Endometrial microvascular endothelial cells (primary cell): Measurements from ENCODE around the gene TBC1D23. TPM values are rescaled to one million over a fixed set of nuclear protein-coding genes. Genes with fewer than 3 reads are reported as not detected.
"Not testable (repeated sequence)": the region's sequence is repeated elsewhere in the genome, so short reads cannot be mapped to it uniquely, and the experiment has no call there.

Experiments
- in situ Hi-C: cut with HindIII; loops from 2 replicates; pipeline ENCODE4 v1.10.0; 2017; ENCODE audit warnings: low sequenced_read_pairs, low pct_unique_long_range_greater_than_20kb; ENCODE audit errors: inconsistent ontology term
- total RNA-seq: library from RNA; depleted of rRNA; stranded (reverse); fragments of >200 nt; gene quantifications from one replicate; pipeline ENCODE4 v1.2.3, GENCODE V29; 2015; ENCODE audit errors: inconsistent ontology term

The TBC1D23 gene
- total RNA-seq, 1 donor from 2014 or later, result 30.3 TPM

DNA sequence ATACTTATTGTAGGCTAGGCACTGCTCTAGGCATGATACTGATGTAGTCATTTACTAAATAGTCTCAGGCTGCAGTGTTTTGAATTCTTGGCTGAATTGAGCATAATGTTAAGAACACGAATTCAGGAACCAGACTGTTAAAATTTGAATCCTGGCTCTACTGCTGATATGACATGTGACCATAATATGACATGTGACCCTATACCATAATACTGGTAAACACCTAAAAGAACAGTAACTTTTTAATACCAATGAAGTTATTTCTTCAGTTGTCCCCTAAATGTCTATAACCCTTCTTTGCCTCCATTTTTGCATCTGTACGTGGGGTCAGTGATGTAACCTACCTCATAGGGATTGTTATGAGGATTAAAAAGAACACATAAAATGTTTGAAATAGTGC is 18.1 kb downstream of the TBC1D23 start:
- in situ Hi-C loops, result no loop called here

DNA sequence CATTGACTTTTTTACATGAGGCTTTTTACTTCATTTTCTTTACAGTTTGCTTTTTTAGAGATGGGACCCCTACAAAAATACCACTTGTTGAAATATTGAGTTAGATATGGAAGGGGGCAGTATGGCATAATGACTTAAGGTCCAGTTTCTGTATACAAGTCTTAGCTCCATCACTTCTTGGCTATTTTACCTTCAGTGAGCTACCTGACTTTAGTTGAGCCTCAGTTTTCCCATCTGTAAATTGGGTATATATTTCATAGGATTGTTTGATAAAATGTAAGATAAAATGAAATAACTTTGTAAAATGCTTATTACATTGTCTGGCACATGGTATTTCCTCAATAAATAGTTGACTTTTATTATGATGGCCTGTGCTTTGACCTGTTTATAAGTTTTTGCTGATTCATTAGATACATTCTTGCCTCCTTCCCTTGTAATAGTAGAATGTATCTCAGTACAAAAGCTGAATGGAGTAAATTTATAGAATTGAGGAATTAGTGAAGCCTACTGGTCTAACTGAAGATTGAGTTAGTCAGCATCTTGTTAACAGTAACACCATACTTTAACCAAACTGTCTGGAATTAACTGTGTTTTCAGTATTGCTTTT is 27.6 kb downstream of the TBC1D23 start:
- in situ Hi-C loops, result no loop called here

DNA sequence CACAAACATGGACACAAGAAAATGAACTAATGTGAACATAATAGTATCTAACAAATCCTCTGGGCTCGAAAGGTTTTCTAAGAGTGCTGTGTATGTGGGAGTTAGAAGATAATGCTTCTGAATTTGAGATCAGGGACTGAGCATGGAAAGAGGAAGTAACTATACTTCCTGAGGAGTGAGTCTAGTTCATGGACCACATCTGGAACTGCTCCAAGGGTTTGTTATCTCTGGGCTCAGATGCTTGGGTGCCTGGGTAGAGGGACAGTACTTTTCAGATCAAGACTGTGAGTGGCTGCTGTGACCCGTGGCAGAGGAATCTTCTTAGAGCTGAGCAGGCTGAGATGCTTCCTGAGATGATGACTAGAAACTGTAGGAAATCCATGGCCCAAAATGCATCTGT is 28.5 kb downstream of the TBC1D23 start:
- in situ Hi-C loops, result no loop called here

DNA sequence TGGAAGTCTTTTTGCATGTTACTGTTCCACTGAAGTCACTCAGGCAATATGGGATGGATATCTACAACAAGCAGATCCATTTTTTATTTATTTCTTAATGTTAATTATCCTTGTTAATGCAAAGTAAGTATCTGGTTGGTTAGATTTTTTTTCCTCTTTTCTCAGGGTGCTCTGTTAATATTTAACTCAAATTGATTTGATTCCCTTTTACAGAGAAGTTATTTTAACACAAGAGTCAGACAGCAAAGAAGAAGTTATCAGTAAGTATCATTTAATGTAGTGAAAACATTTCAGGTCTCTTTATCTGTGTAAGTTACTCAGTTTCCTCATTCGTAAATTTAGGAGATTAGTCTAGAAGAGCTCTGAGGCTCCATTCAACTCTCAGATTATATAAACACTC is 34.3 kb downstream of the TBC1D23 start:
- in situ Hi-C loops, result no loop called here

DNA sequence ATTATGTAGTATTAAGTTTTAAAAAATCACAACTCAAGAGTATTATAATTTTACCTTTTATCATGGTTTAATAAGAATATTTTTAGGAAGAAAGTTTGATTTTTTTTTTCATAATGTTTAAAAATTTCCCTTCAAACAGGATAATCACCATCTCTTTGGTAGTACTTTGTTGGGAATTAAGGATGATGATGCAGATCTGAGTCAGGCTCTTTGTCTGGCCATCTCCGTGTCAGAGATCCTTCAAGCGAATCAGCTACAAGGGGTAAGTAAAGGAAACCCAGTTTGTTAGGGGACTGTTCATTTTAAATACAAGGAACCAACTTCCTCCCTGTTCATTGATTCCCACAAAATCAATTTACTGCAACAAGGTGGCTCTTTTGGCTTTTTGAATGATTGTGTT is 37.0 kb downstream of the TBC1D23 start:
- in situ Hi-C loops, result no loop called here

DNA sequence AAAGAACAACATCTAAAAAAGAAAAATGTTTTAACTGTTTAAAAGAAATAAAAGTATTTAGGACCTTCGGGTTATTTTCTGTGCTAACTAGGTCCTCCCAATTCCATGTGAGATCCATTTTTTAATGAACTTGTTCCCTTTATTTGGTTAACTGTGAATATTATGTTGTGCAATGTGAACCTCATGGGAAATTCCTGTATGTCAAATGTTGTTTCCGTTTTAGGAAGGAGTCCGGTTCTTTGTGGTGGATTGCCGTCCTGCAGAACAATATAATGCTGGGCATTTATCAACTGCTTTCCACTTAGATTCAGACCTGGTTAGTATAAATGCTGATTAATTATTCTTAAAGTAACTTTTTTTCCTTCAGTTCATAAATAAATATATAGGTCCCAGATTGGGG is 38.2 kb downstream of the TBC1D23 start:
- in situ Hi-C loops, result no loop called here

DNA sequence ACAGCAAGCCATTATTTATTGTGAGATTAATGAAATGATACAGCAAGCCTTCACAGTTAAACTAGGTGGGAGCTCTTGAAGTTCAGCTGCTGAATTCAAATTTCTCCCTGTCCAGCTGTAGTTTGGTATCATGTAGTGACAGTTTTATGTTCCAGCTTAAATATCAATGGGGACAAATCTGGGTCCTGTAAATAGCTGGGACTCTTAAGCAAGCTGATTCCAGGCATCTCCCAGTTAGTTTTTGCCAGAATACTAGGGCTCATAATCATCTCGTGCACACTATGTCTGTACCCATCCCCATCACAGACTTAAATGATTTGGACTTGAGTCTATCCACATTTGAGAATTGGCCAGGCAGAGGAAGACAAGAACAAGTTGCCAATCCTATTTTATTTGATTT is 45.9 kb downstream of the TBC1D23 start:
- in situ Hi-C loops, result no loop called here

DNA sequence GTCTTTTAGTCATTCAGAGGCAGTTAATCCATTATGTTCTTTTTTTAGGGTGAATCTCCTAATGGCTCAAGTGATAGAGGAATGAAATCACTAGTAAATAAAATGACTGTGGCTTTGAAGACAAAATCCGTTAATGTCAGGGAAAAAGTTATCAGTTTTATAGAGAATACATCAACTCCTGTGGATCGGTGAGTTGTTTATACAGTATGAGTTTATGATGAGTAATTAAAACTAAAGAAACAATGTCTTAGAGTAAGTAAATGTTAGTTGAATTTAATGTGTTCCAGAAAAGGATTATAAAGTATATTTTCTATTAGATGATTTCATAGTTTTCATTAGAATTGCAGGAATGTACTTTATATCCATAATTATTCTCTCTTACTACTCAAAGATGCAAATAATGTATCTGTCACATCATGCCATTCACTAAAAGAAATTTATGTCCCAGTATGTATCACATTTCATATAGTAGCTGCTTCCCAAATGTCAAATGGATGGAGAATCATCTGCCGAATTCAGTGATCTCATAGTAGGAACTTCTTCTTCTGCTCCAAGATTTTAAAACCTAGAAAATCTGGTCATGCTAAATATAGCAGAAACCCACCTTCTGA is 49.7 kb downstream of the TBC1D23 start:
- in situ Hi-C loops, result no loop called here

DNA sequence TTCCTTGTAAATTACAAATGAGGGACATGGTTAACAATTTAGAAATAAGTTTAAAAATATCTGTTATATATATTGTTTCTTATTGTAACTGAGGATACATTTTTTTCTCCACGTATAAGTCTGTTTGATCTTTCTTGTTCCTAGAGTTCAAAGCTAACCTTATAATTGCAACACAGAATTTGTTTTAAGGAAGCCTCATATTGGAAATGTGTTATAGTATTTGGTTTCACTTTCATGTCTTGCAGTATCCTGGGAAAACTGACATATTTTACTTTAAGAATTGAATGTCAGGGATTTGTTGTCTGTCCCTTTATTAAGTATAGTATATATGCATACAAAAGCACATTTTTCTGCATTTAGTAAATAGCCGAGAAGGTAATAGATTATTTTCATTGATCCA is 50.2 kb downstream of the TBC1D23 start:
- in situ Hi-C loops, result no loop called here

DNA sequence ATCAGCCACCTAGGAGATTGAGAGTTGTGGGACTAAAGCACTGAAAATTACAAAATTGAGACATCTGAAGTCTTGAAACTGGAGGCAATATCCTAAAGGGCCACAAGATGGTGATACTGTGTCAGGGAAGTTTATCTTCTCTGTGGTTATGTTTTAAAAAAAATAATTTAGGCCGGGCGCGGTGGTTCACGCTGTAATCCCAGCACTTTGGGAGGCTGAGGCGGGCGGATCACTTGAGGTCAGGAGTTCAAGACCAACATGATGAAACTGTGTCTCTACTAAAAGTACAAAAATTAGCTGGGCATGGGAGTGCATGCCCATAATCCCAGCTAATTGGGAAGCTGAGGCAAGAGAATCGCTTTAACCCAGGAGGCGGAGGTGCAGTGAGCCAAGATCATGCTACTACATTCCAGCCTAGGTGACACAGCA is 55.9 kb downstream of the TBC1D23 start:
- in situ Hi-C loops, result no loop called here

DNA sequence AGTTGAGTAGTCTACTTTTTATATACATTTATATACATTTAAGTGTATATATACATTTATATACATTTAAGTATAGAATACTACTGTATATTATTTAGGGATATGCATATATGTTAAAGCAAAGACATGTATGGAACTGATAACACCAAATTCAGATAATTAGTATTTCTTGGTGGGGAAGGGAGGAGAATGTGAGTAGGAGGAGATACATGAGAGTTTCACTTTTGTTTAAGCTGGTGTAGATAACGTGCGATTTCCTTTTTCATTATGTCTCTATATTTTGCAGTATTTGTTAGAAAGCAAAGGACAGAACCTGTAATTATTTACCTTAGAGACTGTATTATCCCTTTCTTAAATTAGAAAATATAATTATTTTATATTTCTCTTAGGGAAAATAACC is 57.1 kb downstream of the TBC1D23 start:
- in situ Hi-C loops, result no loop called here

DNA sequence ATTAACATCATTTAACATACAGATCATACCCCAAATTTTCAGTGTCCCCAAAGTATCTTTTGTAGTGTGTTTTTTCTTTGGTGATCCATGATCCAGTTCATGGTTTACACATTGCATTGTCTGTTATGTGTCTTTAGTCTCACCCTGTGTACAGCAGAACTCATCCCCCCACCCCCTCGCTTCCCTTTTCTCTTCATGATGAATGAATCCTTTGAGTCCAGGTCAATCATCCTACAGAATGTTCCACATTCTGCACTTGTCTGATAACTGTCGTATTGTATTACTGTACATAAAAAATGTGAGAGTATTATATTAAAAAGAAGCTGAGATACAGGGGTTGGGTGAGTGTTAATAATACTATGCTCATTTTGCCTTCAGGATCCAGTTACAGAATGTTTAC is 59.2 kb downstream of the TBC1D23 start:
- in situ Hi-C loops, result no loop called here

DNA sequence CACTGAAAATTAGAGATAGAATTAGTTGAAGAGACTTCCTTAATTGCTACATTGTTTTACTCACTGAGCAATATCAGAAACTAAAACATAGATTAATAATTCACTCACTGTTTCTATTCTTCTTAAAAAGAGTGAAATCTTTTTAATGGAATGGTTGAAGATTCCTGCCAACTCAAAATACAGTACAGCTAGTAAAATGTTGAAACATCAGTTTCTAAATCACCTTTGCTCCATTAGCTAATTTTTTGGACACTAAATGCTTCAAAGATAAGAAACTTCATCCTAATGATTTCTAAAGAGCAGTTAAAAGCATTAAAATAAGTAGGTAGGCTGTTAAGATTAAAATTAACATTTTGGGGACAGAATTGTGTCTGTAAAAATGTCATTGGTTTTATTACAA is 63.3 kb downstream of the TBC1D23 start:
- in situ Hi-C loops, result no loop called here

DNA sequence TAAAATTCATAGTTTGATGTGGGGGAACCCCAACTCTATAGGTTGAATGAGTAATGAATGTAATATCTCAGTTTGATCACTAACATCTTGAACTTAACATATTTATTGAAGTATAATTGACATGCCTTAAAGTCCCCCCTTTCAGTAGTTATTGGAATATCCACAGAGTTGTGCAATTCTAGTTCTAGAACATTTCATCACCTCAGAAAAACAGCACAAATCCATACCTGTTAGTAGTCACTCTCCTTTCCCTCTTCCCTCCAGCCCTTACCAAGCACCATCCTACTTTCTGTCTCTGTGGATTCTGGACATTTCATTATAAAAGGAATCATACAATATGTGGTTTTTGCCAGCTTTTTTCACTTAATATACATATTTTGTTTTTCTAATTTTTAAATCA is 65.0 kb downstream of the TBC1D23 start:
- in situ Hi-C loops, result no loop called here

DNA sequence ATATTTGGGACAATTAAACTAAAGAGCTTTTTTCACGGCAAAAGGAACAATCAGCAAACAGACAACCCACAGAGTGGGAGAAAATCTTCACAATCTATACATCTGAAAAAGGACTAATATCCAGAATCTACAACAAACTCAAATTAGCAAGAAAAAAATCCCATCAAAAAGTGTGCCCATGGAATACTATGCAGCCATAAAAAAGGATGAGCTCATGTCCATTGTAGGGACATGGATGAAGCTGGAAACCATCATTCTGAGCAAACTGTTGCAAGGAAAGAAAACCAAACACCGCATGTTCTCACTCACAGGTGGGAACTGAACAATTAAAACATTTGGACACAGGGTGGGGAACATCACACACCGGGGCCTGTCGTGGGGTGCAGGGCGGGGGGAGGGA is 66.6 kb downstream of the TBC1D23 start:
- in situ Hi-C loops, result not testable (repeated sequence)

DNA sequence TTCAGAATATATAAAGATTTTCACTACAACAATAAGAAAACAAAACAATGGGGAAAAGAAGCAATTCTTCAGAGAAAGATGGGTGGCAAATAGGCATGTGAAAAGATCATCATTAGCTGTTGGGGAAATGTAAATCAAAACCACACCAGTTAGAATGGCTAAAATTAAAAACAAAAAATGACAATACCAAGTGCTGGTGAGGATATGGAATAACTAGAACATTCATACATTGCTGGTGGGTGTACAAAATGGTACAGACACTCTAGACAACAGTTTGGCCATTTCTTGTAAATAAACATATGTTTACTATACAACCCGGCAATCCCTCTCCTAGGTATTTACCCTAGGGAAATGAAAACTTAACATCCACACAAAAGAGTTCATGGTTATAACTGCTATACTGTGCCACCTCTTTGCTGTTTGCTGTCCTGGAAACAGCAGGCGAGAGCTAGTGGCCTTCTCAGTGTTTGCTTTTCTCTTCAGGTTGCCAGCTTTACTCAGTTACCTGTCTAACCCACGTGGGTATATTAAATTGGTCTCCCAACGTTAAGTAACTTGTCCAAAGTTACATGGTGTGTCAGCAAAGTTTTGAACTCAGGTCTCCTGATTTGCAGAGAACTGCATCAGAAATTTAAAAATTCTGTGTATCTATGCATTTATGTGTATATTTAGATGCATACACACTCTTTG is 69.2 kb downstream of the TBC1D23 start:
- in situ Hi-C loops, result no loop called here

DNA sequence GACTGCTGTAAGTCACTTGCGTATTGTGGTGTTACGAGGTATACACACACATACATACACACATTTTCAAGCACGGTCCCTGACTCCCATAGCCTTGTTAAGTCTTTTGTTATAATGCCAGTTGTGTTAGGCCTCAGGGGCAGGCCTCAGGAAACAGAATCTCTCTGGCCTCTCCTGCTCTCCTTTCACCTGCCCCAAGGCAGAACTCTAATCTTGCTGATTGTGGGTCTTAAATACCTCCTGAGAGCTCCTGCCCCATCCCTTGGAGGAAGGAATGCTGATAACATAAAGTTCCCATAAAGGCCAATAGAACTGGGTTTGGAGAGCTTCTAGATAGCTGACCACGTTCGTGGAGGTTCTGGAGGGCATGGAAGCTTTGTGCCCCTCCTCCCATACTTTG is 69.9 kb downstream of the TBC1D23 start:
- in situ Hi-C loops, result no loop called here

DNA sequence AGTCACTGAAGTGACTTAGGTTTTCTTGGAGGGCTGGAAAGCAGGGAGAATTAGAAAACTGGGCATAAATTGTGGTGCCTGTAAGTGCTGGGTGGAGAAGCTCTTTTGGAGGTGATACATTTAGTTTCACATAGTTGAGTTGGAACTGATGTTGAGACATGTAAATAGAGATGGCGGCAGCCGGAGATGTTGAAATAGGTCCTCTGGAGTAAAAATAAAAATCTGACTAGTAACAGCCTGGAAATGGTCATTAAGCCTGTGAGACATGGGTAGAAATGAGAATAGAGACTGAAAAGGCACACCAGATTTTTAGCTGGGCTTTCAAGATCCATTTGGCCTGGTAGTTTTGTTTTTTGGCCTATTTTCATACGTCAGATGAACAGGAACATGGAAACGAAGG is 70.9 kb downstream of the TBC1D23 start:
- in situ Hi-C loops, result no loop called here

DNA sequence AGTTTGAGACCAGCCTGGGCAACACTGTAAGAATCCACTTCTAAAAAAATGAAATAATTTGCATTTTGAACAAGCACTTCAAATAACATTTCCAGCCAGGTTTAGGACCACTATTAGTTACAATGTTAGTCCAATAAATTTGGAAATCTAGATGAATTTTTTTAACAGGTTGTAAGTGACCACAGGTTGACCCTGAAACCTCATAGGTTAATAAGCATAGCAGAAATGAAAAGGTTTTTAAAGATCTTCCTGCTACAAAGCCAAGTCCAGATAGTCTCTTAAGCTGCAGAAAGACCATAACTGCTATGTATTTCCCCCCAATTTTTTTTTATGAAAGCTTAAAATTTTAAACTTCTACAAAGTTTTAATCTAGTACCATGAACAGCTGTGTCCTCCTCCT is 72.3 kb downstream of the TBC1D23 start:
- in situ Hi-C loops, result no loop called here

DNA sequence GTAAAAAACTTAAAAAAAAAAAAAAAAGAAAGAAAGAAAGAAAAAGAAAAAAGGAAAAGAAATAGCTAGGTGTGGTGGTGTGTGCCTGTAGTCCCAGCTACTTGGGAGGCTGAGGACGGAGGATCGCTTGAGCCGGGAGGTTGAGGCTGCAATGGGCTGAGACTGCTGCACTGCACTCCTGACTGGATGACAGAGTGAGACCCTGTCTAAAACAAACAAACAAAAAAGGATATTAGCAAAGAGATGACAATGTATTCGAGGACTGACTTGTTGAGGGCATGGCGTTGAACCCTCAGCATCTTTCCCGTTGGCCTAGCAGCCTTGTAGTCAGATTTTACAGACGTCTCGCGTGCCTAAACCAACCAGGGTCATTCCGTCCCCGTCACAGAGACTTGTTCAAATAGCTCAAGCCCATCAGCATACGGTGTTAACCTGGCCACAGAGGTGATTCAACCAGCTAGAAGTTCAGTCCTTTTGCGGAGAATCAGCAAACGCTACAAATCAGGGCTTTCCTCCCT is 73.2 kb downstream of the TBC1D23 start:
- in situ Hi-C loops, result no loop called here
